ENCODE measurements around the gene LRG1. TPM values are rescaled to one million over a fixed set of nuclear protein-coding genes. Genes with fewer than 3 reads are reported as not detected.

Gene LRG1
- total RNA-seq, 1 experiment from 2014 or later: 0.51 TPM

DNA sequence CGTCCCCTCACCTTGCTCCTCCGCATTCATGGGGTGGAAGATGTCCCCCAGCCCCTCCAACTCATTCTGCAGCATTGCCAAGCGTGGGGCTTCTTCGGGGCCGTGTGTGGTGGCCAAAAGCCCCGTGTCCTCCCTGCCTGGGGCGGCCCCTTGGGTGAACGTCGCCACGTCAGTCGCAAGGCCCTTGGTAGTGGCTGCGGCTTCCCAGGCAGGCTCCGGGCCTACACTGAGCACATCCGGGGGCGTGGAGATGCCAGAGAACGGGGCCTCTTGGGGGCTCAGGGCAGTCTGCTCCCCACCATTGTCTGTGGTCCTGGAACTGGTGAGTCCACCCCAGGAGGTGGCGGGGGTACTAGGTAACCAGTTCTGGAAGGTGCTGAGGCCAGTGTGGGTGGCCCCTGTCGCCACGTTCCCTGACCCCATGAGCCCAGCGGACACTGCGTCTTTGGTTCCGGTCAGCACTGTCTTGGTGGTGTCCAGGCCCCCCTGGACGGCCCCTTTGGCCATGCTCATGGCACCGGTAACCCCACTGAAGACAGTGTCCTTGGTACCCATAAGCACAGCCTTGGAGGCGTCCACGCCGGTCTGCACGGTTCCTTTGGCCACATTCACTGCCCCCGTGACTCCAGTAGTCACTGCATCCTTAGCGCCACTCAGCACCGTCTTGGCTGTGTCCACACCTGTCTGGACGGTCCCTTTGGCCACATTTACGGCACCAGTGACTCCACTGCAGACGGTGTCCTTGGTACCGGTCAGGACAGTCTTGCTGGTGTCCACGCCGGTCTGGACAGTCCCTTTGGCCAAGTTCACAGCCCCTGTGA is 29.2 kb downstream of the LRG1 start:
- Histone ChIP-seq H3K9me2 (replicated peaks; ENCODE audit: low read length) (no peaks in the 10 kb centered on the region), H3K4me1 (ENCODE audit: insufficient read depth, low read length) (peaks cover 8% of the 10 kb centered on the region), H3K27ac (ENCODE audit: low read length) (no peak overlapping the region), H3F3A (ENCODE audit: low read length, unreplicated experiment) (no peaks in the 10 kb centered on the region), H3K4me2 (ENCODE audit: low read length) (no peak overlapping the region), H3K27me3 (ENCODE audit: low read length) (no peaks in the 10 kb centered on the region), H2AFZ (ENCODE audit: low read length) (no peak overlapping the region), H3K9me3 (ENCODE audit: low read length) (no peaks in the 10 kb centered on the region), H3K9ac (ENCODE audit: low read length) (no peak overlapping the region), H3K4me3 (ENCODE audit: low read length) (no peak overlapping the region), H4K20me1 (ENCODE audit: low read length) (no peaks in the 10 kb centered on the region), H3K79me2 (ENCODE audit: low read length) (no peaks in the 10 kb centered on the region), H3K36me3 (ENCODE audit: low read depth, low read length) (no peaks in the 10 kb centered on the region)
- DNase-seq: no peak
- TF ChIP-seq EZH2 (IDR thresholded peaks at IDR 0.05; ENCODE audit: low read length, unreplicated experiment): no peak
- TF ChIP-seq EZH2phosphoT487 (IDR thresholded peaks at IDR 0.05; ENCODE audit: borderline replicate concordance, low read length): no peak
- TF ChIP-seq, protein P1, sequence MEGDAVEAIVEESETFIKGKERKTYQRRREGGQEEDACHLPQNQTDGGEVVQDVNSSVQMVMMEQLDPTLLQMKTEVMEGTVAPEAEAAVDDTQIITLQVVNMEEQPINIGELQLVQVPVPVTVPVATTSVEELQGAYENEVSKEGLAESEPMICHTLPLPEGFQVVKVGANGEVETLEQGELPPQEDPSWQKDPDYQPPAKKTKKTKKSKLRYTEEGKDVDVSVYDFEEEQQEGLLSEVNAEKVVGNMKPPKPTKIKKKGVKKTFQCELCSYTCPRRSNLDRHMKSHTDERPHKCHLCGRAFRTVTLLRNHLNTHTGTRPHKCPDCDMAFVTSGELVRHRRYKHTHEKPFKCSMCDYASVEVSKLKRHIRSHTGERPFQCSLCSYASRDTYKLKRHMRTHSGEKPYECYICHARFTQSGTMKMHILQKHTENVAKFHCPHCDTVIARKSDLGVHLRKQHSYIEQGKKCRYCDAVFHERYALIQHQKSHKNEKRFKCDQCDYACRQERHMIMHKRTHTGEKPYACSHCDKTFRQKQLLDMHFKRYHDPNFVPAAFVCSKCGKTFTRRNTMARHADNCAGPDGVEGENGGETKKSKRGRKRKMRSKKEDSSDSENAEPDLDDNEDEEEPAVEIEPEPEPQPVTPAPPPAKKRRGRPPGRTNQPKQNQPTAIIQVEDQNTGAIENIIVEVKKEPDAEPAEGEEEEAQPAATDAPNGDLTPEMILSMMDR (conservative IDR thresholded peaks at IDR 0.05; ENCODE audit: low read depth, low read length): no peak
- intact Hi-C loops (cut with micrococcal nuclease): no loop called here
- CTCF ChIA-PET: no interaction called here
- ATAC-seq: no peak
- POLR2A ChIA-PET (ENCODE audit: unreplicated experiment): no interaction called here
- BruUV-seq (replicated peaks): no TSS peak

DNA sequence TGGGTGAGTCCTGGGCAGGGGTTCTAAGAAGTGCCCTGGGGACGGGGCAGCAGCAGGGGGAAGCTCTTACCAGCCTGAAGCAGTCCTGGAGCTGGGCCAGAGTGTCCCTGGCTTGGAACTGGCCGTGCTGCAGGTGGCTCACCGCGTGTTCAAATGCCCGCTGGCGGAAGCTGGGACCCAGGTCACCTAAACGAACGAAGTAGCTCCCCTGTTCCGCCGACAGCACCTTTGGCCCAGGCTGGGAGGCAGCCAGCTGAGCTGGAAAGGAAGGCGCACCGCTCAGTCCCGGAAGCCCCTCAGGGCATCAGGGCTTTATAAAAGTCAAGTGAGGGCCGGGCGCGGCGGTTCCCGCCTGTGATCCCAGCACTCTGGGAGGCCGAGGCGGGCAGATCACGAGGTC is 31.1 kb downstream of the LRG1 start:
- Histone ChIP-seq H2AFZ (ENCODE audit: low read length) (no peak overlapping the region), H3K9me3 (ENCODE audit: low read length) (no peaks in the 10 kb centered on the region), H3K9ac (ENCODE audit: low read length) (no peak overlapping the region), H3K9me2 (replicated peaks; ENCODE audit: low read length) (no peaks in the 10 kb centered on the region), H3K27ac (ENCODE audit: low read length) (no peak overlapping the region), H3K36me3 (ENCODE audit: low read depth, low read length) (no peaks in the 10 kb centered on the region), H3K4me1 (ENCODE audit: insufficient read depth, low read length) (peaks cover 8% of the 10 kb centered on the region), H3K27me3 (ENCODE audit: low read length) (no peaks in the 10 kb centered on the region), H3F3A (ENCODE audit: low read length, unreplicated experiment) (no peaks in the 10 kb centered on the region), H3K4me3 (ENCODE audit: low read length) (no peak overlapping the region), H3K4me2 (ENCODE audit: low read length) (no peak overlapping the region), H3K79me2 (ENCODE audit: low read length) (no peaks in the 10 kb centered on the region), H4K20me1 (ENCODE audit: low read length) (no peaks in the 10 kb centered on the region)
- BruUV-seq (replicated peaks): no TSS peak
- ChIA-PET CTCF (interaction anchor here (0.7 kb wide), 1 partner anchor 15 kb away, joined by 3 read pairs; no protein-coding TSS in a partner anchor), POLR2A (ENCODE audit: unreplicated experiment) (no interaction called here)
- intact Hi-C loops (cut with micrococcal nuclease): no loop called here
- TF ChIP-seq EZH2phosphoT487 (IDR thresholded peaks at IDR 0.05; ENCODE audit: borderline replicate concordance, low read length) (no peak), EZH2 (IDR thresholded peaks at IDR 0.05; ENCODE audit: low read length, unreplicated experiment) (no peak)
- TF ChIP-seq, protein P1 (conservative IDR thresholded peaks at IDR 0.05; ENCODE audit: low read depth, low read length): no peak
- no peak for DNase-seq
- no peak for ATAC-seq

DNA sequence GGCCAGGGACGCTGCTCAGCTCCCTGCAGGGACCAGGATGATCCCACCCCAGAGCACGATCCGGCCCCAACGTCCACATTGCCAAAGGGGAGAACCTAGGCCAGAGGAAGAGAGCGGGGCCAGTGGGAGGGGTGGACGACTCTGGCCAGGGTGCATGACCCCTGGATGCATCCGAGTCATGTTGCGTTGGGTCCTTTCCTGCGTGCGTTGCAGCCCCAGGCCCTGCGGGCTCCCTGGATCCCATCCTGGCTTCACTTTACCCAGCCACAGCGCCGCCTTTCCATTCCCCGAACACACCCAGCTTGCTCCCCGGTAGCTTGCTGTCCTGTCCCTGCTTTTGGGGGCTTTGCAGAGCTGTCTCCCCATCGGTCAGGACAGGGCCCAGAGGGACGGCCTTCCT is 32.0 kb downstream of the LRG1 start:
- no peak for ATAC-seq
- CTCF ChIA-PET: no interaction called here
- no peak for DNase-seq

More for the DNA sequence above, 32.0 kb downstream of the LRG1 start:
- POLR2A ChIA-PET (ENCODE audit: unreplicated experiment): interaction anchor here (0.5 kb wide), 1 partner anchor 19 kb away, joined by 3 read pairs; no protein-coding TSS in a partner anchor
- Histone ChIP-seq H3K36me3 (ENCODE audit: low read depth, low read length) (no peaks in the 10 kb centered on the region), H3K4me1 (ENCODE audit: insufficient read depth, low read length) (peaks cover 8% of the 10 kb centered on the region), H3K9ac (ENCODE audit: low read length) (no peak overlapping the region), H3K4me3 (ENCODE audit: low read length) (no peak overlapping the region), H3F3A (ENCODE audit: low read length, unreplicated experiment) (no peaks in the 10 kb centered on the region), H3K9me3 (ENCODE audit: low read length) (no peaks in the 10 kb centered on the region), H2AFZ (ENCODE audit: low read length) (no peak overlapping the region), H3K9me2 (replicated peaks; ENCODE audit: low read length) (no peaks in the 10 kb centered on the region), H3K79me2 (ENCODE audit: low read length) (no peaks in the 10 kb centered on the region), H3K27ac (ENCODE audit: low read length) (no peak overlapping the region), H3K4me2 (ENCODE audit: low read length) (no peak overlapping the region), H4K20me1 (ENCODE audit: low read length) (no peaks in the 10 kb centered on the region), H3K27me3 (ENCODE audit: low read length) (no peaks in the 10 kb centered on the region)
- TF ChIP-seq EZH2 (IDR thresholded peaks at IDR 0.05; ENCODE audit: low read length, unreplicated experiment) (no peak), EZH2phosphoT487 (IDR thresholded peaks at IDR 0.05; ENCODE audit: borderline replicate concordance, low read length) (no peak)
- TF ChIP-seq, protein P1 (conservative IDR thresholded peaks at IDR 0.05; ENCODE audit: low read depth, low read length): no peak
- BruUV-seq (replicated peaks): no TSS peak
- intact Hi-C loops (cut with micrococcal nuclease): no loop called here
